Activated naive CD8-positive, alpha-beta T cell treated with anti-CD3 and anti-CD28 coated beads for 36 hours (primary cell): Measurements from ENCODE around the gene L3MBTL3. TPM values are rescaled to one million over a fixed set of nuclear protein-coding genes. Genes with fewer than 3 reads are reported as not detected.
"Not testable (repeated sequence)": the region's sequence is repeated elsewhere in the genome, so short reads cannot be mapped to it uniquely, and the experiment has no call there.

Experiments
- DNase-seq: peaks from one replicate; pipeline ENCODE4 v3.0.0; 2021
- H3K27ac Mint-ChIP-seq: one replicate; pipeline ENCODE4 v1.8.0; 2022; ENCODE audit warnings: mild to moderate bottlenecking, moderate library complexity, mixed read lengths
- H3K27me3 Mint-ChIP-seq: one replicate; pipeline ENCODE4 v1.8.0; 2022; ENCODE audit warnings: mild to moderate bottlenecking, mixed read lengths
- H3K36me3 Mint-ChIP-seq: one replicate; pipeline ENCODE4 v1.8.0; 2021; ENCODE audit warnings: mild to moderate bottlenecking, mixed read lengths
- H3K4me1 Mint-ChIP-seq: one replicate; pipeline ENCODE4 v1.8.0; 2021; ENCODE audit warnings: mixed read lengths
- H3K4me3 Mint-ChIP-seq: one replicate; pipeline ENCODE4 v1.8.0; 2022; ENCODE audit warnings: mild to moderate bottlenecking, moderate library complexity, mixed read lengths
- H3K9me3 Mint-ChIP-seq: one replicate; pipeline ENCODE4 v1.8.0; 2022; ENCODE audit warnings: mixed read lengths
- total RNA-seq, 2 experiments: library from RNA; stranded (reverse); gene quantifications; one replicate each; pipeline ENCODE4 v1.2.3, GENCODE V29; 2021

L3MBTL3 gene
- total RNA-seq, 2 experiments from 2014 or later, result 11.1 to 12.9 TPM

- Mint-ChIP-seq H3K36me3 (peaks cover 23% of the 10 kb centered on the region), H3K4me3 (no peak overlapping the region), H3K27me3 (no peaks in the 10 kb centered on the region), H3K9me3 (peaks cover 15% of the 10 kb centered on the region), H3K4me1 (peaks cover 10% of the 10 kb centered on the region), H3K27ac (no peak overlapping the region)
- DNase-seq, result no peak
Measured at GRCh38 chr6:130158548-130158947, 140.2 kb downstream of the L3MBTL3 start.

GRCh38 chr6:130159956-130160355, 141.6 kb downstream of the L3MBTL3 start:
- H3K9me3 Mint-ChIP-seq, result peaks cover 20% of the 10 kb centered on the region
- no peak overlapping the region for H3K4me3 Mint-ChIP-seq
- H3K27me3 Mint-ChIP-seq, result no peaks in the 10 kb centered on the region
- peaks cover 31% of the 10 kb centered on the region for H3K36me3 Mint-ChIP-seq
- no peak overlapping the region for H3K27ac Mint-ChIP-seq
- peaks cover 13% of the 10 kb centered on the region for H3K4me1 Mint-ChIP-seq
- no peak for DNase-seq

- Mint-ChIP-seq H3K4me1 (peaks cover 15% of the 10 kb centered on the region), H3K36me3 (peaks cover 41% of the 10 kb centered on the region), H3K9me3 (peaks cover 24% of the 10 kb centered on the region), H3K4me3 (no peak overlapping the region), H3K27ac (no peak overlapping the region), H3K27me3 (no peaks in the 10 kb centered on the region)
- no peak for DNase-seq
Measured at GRCh38 chr6:130161683-130162404, 143.5 kb downstream of the L3MBTL3 start.

GRCh38 chr6:130162421-130162820, 144.0 kb downstream of the L3MBTL3 start:
- no peak for DNase-seq
- H3K27me3 Mint-ChIP-seq, result no peaks in the 10 kb centered on the region
- no peak overlapping the region for H3K27ac Mint-ChIP-seq
- H3K4me3 Mint-ChIP-seq, result no peak overlapping the region
- peaks cover 24% of the 10 kb centered on the region for H3K9me3 Mint-ChIP-seq
- H3K4me1 Mint-ChIP-seq, result peaks cover 15% of the 10 kb centered on the region
- peaks cover 44% of the 10 kb centered on the region for H3K36me3 Mint-ChIP-seq

GRCh38 chr6:130163266-130163665, 144.9 kb downstream of the L3MBTL3 start:
- Mint-ChIP-seq H3K9me3 (peaks cover 24% of the 10 kb centered on the region), H3K36me3 (peaks cover 44% of the 10 kb centered on the region), H3K4me1 (peaks cover 12% of the 10 kb centered on the region), H3K27me3 (no peaks in the 10 kb centered on the region), H3K27ac (no peak overlapping the region), H3K4me3 (no peak overlapping the region)
- no peak for DNase-seq

GRCh38 chr6:130164251-130164650, 145.9 kb downstream of the L3MBTL3 start:
- Mint-ChIP-seq H3K9me3 (peaks cover 18% of the 10 kb centered on the region), H3K27ac (no peak overlapping the region), H3K36me3 (peaks cover 38% of the 10 kb centered on the region), H3K4me3 (no peak overlapping the region), H3K27me3 (no peaks in the 10 kb centered on the region), H3K4me1 (peaks cover 12% of the 10 kb centered on the region)
- DNase-seq, result no peak

- Mint-ChIP-seq H3K27me3 (no peaks in the 10 kb centered on the region), H3K9me3 (peaks cover 26% of the 10 kb centered on the region), H3K36me3 (peaks cover 31% of the 10 kb centered on the region), H3K4me3 (no peak overlapping the region), H3K27ac (no peak overlapping the region), H3K4me1 (peaks cover 7% of the 10 kb centered on the region)
- no peak for DNase-seq
Measured at GRCh38 chr6:130167655-130168054, 149.3 kb downstream of the L3MBTL3 start.

- H3K27me3 Mint-ChIP-seq, H3K4me1 Mint-ChIP-seq, H3K27ac Mint-ChIP-seq, DNase-seq, H3K4me3 Mint-ChIP-seq: not testable (repeated sequence)
- peaks cover 24% of the 10 kb centered on the region for H3K9me3 Mint-ChIP-seq
- H3K36me3 Mint-ChIP-seq, result peaks cover 29% of the 10 kb centered on the region
Measured at GRCh38 chr6:130170160-130170559, 151.8 kb downstream of the L3MBTL3 start.

GRCh38 chr6:130173377-130174004, 155.1 kb downstream of the L3MBTL3 start:
- Mint-ChIP-seq H3K36me3 (peaks cover 14% of the 10 kb centered on the region), H3K9me3 (peaks cover 23% of the 10 kb centered on the region)
- not testable (repeated sequence) for H3K27me3 Mint-ChIP-seq, DNase-seq, H3K27ac Mint-ChIP-seq, H3K4me3 Mint-ChIP-seq, H3K4me1 Mint-ChIP-seq

- H3K4me3 Mint-ChIP-seq, result no peak overlapping the region
Measured at GRCh38 chr6:130176378-130176777, 158.0 kb downstream of the L3MBTL3 start.

GRCh38 chr6:130178692-130179091, 160.3 kb downstream of the L3MBTL3 start:
- Mint-ChIP-seq H3K36me3 (peaks cover 18% of the 10 kb centered on the region), H3K4me3 (no peak overlapping the region), H3K27me3 (no peaks in the 10 kb centered on the region), H3K9me3 (no peaks in the 10 kb centered on the region), H3K4me1 (peaks cover 25% of the 10 kb centered on the region), H3K27ac (no peak overlapping the region)
- DNase-seq, result no peak

More at GRCh38 chr6:130176378-130176777, 158.0 kb downstream of the L3MBTL3 start:
- Mint-ChIP-seq H3K4me1 (peaks cover 8% of the 10 kb centered on the region), H3K36me3 (peaks cover 20% of the 10 kb centered on the region), H3K27ac (no peak overlapping the region), H3K27me3 (no peaks in the 10 kb centered on the region), H3K9me3 (peaks cover 11% of the 10 kb centered on the region)
- no peak for DNase-seq

- Mint-ChIP-seq H3K4me3 (no peak overlapping the region), H3K4me1 (peaks cover 45% of the 10 kb centered on the region), H3K27me3 (no peaks in the 10 kb centered on the region), H3K27ac (peak overlapping the region; percentile 39), H3K9me3 (no peaks in the 10 kb centered on the region), H3K36me3 (peaks cover 15% of the 10 kb centered on the region)
- no peak for DNase-seq
Measured at GRCh38 chr6:130182466-130182865, 164.1 kb downstream of the L3MBTL3 start.

GRCh38 chr6:130183271-130184222, 165.2 kb downstream of the L3MBTL3 start:
- no peaks in the 10 kb centered on the region for H3K27me3 Mint-ChIP-seq
- peaks cover 50% of the 10 kb centered on the region for H3K4me1 Mint-ChIP-seq
- H3K36me3 Mint-ChIP-seq, result peaks cover 15% of the 10 kb centered on the region
- H3K9me3 Mint-ChIP-seq, result no peaks in the 10 kb centered on the region
- H3K27ac Mint-ChIP-seq, result peak overlapping the region; percentile 84
- peak overlapping the region; percentile 65 for H3K4me3 Mint-ChIP-seq
- DNase-seq, result peak; percentile 32

- Mint-ChIP-seq H3K36me3 (peaks cover 22% of the 10 kb centered on the region), H3K27me3 (no peaks in the 10 kb centered on the region), H3K27ac (no peak overlapping the region), H3K4me1 (peaks cover 68% of the 10 kb centered on the region), H3K9me3 (peaks cover 2% of the 10 kb centered on the region), H3K4me3 (no peak overlapping the region)
- no peak for DNase-seq
Measured at GRCh38 chr6:130185658-130186057, 167.3 kb downstream of the L3MBTL3 start.
